ENCODE results near the gene BLTP2.

BLTP2 gene

DNA sequence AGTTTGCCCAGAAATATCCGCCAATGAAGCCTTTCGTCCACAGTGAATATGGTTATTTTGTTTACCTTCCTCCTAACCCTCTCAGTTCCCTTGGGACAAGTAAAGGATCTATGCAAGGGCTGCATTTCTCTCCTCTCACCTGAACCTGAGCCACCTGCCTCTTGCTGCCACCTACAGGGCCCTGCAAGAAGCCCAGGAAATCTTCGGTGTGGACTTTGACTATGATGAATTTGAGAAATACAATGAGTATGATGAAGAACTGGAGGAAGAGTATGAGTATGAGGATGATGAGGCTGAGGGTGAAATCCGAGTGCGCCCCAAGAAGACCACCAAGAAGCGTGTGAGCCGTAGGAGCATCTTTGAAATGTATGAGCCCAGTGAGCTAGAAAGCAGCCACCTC, 31.0 kb upstream of the BLTP2 start:
- H3K27ac ChIP-seq: no peak overlapping the region
- no peak for TF ChIP-seq ZFX (IDR thresholded peaks at IDR 0.05)
- TF ChIP-seq, protein P1, sequence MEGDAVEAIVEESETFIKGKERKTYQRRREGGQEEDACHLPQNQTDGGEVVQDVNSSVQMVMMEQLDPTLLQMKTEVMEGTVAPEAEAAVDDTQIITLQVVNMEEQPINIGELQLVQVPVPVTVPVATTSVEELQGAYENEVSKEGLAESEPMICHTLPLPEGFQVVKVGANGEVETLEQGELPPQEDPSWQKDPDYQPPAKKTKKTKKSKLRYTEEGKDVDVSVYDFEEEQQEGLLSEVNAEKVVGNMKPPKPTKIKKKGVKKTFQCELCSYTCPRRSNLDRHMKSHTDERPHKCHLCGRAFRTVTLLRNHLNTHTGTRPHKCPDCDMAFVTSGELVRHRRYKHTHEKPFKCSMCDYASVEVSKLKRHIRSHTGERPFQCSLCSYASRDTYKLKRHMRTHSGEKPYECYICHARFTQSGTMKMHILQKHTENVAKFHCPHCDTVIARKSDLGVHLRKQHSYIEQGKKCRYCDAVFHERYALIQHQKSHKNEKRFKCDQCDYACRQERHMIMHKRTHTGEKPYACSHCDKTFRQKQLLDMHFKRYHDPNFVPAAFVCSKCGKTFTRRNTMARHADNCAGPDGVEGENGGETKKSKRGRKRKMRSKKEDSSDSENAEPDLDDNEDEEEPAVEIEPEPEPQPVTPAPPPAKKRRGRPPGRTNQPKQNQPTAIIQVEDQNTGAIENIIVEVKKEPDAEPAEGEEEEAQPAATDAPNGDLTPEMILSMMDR (conservative IDR thresholded peaks at IDR 0.05): peak; percentile 65

DNA sequence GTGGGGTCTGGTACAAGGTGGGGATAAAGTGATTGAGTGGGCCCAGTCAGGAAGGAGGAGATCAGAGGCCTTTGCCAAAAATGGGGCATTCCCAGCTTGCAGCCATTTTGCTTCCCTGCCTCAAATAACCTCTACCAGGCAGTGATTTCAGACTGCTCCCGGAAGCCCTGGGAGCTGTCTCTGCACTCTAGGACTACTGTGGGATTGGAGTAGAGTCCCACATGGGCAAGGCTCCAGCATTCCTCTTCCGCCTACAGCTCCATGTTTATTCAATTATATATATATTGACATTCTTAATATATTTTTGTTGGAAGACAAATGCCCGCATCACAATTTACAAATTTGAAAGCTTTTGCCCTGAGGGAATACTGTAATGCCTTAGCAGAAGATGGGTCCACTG, 30.5 kb upstream of the BLTP2 start:
- no peak overlapping the region for H3K27ac ChIP-seq
- TF ChIP-seq, protein P1 (conservative IDR thresholded peaks at IDR 0.05): no peak
- TF ChIP-seq ZFX (IDR thresholded peaks at IDR 0.05): no peak

DNA sequence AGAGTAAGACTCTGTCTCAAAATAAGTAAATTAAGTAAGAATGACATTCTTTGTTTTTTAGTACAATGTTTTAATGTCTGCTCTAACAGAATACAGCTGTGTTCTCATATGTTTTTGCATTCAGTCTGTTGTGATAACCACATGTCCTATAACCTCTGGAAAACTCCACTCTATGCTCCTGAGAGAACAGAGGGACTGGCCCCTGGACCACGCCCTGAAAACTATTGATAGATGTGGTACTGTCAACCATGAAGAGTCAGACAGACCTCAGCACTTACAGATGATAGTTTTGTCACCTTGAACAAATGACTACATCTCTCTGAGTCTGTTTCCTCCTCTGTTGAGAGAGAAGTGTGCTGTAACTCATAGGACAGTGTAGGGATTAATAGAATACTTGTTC, 25.0 kb upstream of the BLTP2 start:
- H3K27ac ChIP-seq: no peak overlapping the region
- TF ChIP-seq ZFX (IDR thresholded peaks at IDR 0.05): no peak
- TF ChIP-seq, protein P1 (conservative IDR thresholded peaks at IDR 0.05): no peak

DNA sequence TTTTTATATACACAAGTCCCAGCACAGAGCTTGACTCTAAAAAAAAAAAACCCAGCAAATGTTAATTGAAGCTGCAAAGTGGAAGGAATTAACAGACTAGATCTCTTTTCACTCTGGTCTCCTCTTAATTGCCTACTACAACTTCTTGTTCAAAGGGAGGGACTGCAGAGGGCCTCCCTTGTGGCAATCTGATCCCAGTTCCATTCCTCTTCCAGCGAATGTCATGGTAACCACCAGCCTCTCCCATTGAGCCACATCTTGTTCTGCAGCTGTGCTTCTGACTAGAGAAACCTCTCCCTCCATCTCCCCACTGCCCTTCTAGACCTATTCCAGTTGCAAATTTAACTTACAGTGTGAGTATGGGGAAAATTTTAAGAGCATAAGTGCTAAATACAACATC, 22.9 kb upstream of the BLTP2 start:
- TF ChIP-seq ZFX (IDR thresholded peaks at IDR 0.05): no peak
- TF ChIP-seq, protein P1 (conservative IDR thresholded peaks at IDR 0.05): no peak
- H3K27ac ChIP-seq: no peak overlapping the region

DNA sequence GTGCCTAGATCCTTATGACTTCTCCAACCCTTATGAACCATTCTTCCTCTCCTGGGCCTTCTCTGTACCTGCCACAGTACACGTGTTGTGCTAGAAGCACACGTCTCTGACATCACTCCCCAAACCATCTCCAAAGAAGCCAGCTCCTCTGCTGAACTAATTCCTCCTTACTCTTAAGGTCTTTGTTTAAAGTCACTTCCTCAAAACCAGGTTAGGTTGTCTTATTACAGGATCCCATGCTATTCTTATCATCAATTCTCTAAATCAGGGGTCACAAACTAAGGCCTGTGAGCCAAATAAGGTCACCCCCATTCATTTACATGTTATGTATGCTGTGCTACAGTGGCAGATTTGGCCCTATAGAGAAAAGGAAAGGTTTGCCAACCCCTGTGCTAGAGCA, 21.0 kb upstream of the BLTP2 start:
- no peak overlapping the region for H3K27ac ChIP-seq
- TF ChIP-seq, protein P1 (conservative IDR thresholded peaks at IDR 0.05): no peak
- no peak for TF ChIP-seq ZFX (IDR thresholded peaks at IDR 0.05)

DNA sequence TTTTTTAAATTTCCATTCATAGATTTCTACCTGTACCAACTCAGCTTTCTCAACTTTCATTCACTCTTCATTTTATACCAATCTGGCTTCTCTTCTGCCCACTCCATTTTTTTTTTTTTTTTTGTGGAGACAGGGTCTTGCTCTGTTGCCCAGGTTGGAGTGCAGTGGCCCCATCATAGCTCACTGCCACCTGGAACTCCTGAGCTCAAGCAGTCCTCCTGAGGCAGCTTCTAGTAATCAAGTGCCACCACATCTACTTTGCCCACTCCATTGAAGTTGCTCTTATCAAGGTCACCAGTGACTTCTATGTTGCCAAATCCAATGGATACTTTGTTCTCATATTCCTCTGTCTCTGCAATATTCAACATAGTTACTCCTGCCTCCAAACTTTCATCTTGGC, 18.8 kb upstream of the BLTP2 start:
- no peak for TF ChIP-seq ZFX (IDR thresholded peaks at IDR 0.05)
- TF ChIP-seq, protein P1 (conservative IDR thresholded peaks at IDR 0.05): no peak
- H3K27ac ChIP-seq: no peak overlapping the region

DNA sequence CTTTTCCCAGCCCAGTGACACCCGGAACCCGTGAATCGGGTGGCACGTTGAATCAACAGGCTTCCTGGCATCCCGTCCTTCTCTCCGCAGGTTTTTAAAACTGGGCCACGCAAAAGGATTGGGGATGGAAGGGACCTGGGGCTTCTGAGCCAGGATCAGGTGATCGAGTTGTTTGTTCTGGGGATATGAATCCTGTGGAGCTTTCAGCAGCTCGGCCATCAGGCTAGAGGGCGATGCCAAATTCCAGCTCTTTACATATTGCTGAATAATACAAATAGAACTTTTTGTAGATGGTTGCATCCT, 17.5 kb upstream of the BLTP2 start:
- H3K27ac ChIP-seq: peak overlapping the region; percentile 89
- 0 out of 2 replicates have a peak, but pooled peaks have one; percentile 4 for TF ChIP-seq ZFX (IDR thresholded peaks at IDR 0.05)
- TF ChIP-seq, protein P1 (conservative IDR thresholded peaks at IDR 0.05): no peak
